Prostate gland (tissue), 2 donors: ENCODE results near the gene ZBTB7C. TPM values are rescaled to one million over a fixed set of nuclear protein-coding genes. Genes with fewer than 3 reads are reported as not detected.
A peak's percentile ranks its signal among the peaks of the same experiment; 100 is the strongest.

Experiments
- DNase-seq: peaks from one replicate; pipeline ENCODE4 v3.0.0-alpha.2; 2019; ENCODE audit warnings: low spot score
- H3K27ac ChIP-seq, 2 donors: fragments of 200-600 bp; sonication (generic); 2 replicates each; pipeline ENCODE4 v1.5.1; 2017 to 2019
- H3K27me3 ChIP-seq: fragments of 200-600 bp; sonication (generic); replicated peaks from 2 replicates; pipeline ENCODE4 v1.5.1; 2019; ENCODE audit not compliant: insufficient read depth
- H3K36me3 ChIP-seq, 2 donors: fragments of 200-600 bp; sonication (generic); 1 replicate in 1 of 2; 2 replicates in 1 of 2; pipeline versions ENCODE4 v1.5.1 to v1.8.1; 2017 to 2019
- H3K4me1 ChIP-seq: fragments of 200-600 bp; sonication (generic); replicated peaks from 2 replicates; pipeline ENCODE4 v1.5.1; 2019
- H3K4me3 ChIP-seq, 2 donors: fragments of 200-600 bp; sonication (generic); 2 replicates each; pipeline ENCODE4 v1.5.1; 2017 to 2019
- H3K9me3 ChIP-seq: fragments of 200-600 bp; sonication (generic); 2 replicates; pipeline ENCODE4 v1.5.1; 2017
- POLR2A ChIP-seq: fragments of 450-650 bp; IDR thresholded peaks from one replicate; pipeline ENCODE4 v1.6.1; 2016; ENCODE audit warnings: antibody characterized with exemption, mild to moderate bottlenecking
- POLR2AphosphoS5 ChIP-seq: sonication (generic); formaldehyde crosslinking; IDR thresholded peaks from one replicate; pipeline ENCODE4 v1.6.1; 2017; ENCODE audit warnings: antibody characterized with exemption
- WGBS: methylation state at CpG from one replicate; pipeline ENCODE4 v1.1.5; 2018; 5-methylcytosine and 5-hydroxymethylcytosine counted together
- intact Hi-C: fragments of 100-400 bp; cut with DNase I; formaldehyde crosslinking; loops from one replicate; pipeline ENCODE4 v1.14.2; 2022
- total RNA-seq, 2 donors: library from RNA; depleted of rRNA; stranded (reverse); fragments of >200 nt; gene quantifications; one replicate each; pipeline ENCODE4 v1.1.0, GENCODE V29; 2016
- TF ChIP-seq, protein P1 (sequence below), 4 experiments: fragments of 200-600 bp in 2 of 4; fragments of 450-650 bp in 2 of 4; sonication (generic) in 2 of 4; IDR thresholded peaks; 1 replicate in 3 of 4; 2 replicates in 1 of 4; pipeline ENCODE4 v1.5.1; 2016 to 2019; ENCODE audit warnings: antibody characterized with exemption in 4 of 4, mild to moderate bottlenecking in 2 of 4, moderate library complexity in 2 of 4

The ZBTB7C gene
- total RNA-seq, 2 donors from 2014 or later, result 14.7 to 48.9 TPM

- intact Hi-C loops, result no loop called here
- WGBS, result 94% methylated on average over 10 of the region's 10 CpGs
- no peak overlapping the region for H3K27ac ChIP-seq
- H3K27me3 ChIP-seq, result no peaks in the 10 kb centered on the region
- H3K36me3 ChIP-seq, result no peaks in the 10 kb centered on the region
- H3K4me3 ChIP-seq, result no peak overlapping the region
- H3K9me3 ChIP-seq, result no peaks in the 10 kb centered on the region
- no peak for DNase-seq
- no peaks in the 10 kb centered on the region for H3K4me1 ChIP-seq
- TF ChIP-seq POLR2AphosphoS5 (no peak), POLR2A (no peak)
- TF ChIP-seq, protein P1, sequence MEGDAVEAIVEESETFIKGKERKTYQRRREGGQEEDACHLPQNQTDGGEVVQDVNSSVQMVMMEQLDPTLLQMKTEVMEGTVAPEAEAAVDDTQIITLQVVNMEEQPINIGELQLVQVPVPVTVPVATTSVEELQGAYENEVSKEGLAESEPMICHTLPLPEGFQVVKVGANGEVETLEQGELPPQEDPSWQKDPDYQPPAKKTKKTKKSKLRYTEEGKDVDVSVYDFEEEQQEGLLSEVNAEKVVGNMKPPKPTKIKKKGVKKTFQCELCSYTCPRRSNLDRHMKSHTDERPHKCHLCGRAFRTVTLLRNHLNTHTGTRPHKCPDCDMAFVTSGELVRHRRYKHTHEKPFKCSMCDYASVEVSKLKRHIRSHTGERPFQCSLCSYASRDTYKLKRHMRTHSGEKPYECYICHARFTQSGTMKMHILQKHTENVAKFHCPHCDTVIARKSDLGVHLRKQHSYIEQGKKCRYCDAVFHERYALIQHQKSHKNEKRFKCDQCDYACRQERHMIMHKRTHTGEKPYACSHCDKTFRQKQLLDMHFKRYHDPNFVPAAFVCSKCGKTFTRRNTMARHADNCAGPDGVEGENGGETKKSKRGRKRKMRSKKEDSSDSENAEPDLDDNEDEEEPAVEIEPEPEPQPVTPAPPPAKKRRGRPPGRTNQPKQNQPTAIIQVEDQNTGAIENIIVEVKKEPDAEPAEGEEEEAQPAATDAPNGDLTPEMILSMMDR (IDR thresholded peaks at IDR 0.05), result no peak
Observed at GRCh38 chr18:48009116-48009745, 400.0 kb downstream of the ZBTB7C start.

DNA sequence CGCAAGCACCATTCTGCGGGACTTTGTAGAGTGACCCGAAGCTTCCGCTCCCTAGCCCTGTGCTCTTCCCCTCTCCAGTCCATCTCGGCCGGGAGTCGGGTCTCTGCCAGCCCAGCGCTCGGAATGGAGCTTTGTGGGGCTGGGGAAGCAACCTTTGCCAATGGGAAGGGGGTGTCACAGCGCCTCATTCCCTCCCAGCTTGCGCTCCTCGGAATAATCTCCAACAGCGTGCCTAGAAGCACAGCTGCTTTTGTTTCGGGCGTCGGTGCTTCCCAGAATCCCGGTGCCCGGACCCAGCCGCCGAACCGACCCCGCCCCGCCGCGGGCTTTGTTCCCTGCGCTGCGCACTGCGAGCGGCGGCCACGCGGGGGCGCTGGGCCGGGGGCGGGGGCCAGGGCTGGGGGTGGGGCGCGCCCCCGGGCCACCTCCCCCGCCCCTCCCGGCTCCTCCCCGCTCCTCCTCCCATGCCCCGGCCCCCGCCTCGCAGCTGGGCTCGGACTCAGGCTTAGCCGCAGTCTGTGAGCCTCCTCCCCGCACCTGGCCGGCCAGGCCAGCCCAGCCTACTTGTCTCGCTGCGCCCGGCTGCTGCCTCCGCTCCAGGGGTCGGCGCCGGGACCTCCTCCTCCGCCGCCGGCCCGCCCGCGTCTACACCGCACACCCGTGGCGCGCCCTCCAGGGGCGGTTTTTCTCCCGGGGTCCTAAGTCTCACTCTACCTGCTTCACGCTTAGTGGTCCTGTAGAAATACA lies 401.1 kb downstream of the ZBTB7C start:
- Histone ChIP-seq H3K27me3 (no peaks in the 10 kb centered on the region), H3K27ac (peak overlapping the region in 1 of 2 donors; percentile 36), H3K9me3 (no peaks in the 10 kb centered on the region), H3K36me3 (no peaks in the 10 kb centered on the region), H3K4me3 (peak overlapping the region; percentile 35 to 39), H3K4me1 (no peaks in the 10 kb centered on the region)
- TF ChIP-seq POLR2AphosphoS5 (no peak), POLR2A (no peak)
- TF ChIP-seq, protein P1 (IDR thresholded peaks at IDR 0.05), result peak; percentile 9 to 77 (median 47)
- DNase-seq, result peak; percentile 44
- 2% methylated on average over 46 of the region's 68 CpGs for WGBS
- intact Hi-C loops, result no loop called here

GRCh38 chr18:48007381-48007780 lies 401.8 kb downstream of the ZBTB7C start:
- H3K9me3 ChIP-seq, result no peaks in the 10 kb centered on the region
- H3K36me3 ChIP-seq, result no peaks in the 10 kb centered on the region
- H3K4me1 ChIP-seq, result no peaks in the 10 kb centered on the region
- intact Hi-C loops, result no loop called here
- DNase-seq, result no peak
- H3K27me3 ChIP-seq, result no peaks in the 10 kb centered on the region
- 88% methylated on average over 10 of the region's 10 CpGs for WGBS
- H3K27ac ChIP-seq, result no peak overlapping the region
- no peak overlapping the region for H3K4me3 ChIP-seq
- TF ChIP-seq, protein P1 (IDR thresholded peaks at IDR 0.05), result no peak
- no peak for TF ChIP-seq POLR2AphosphoS5
- no peak for TF ChIP-seq POLR2A

DNA sequence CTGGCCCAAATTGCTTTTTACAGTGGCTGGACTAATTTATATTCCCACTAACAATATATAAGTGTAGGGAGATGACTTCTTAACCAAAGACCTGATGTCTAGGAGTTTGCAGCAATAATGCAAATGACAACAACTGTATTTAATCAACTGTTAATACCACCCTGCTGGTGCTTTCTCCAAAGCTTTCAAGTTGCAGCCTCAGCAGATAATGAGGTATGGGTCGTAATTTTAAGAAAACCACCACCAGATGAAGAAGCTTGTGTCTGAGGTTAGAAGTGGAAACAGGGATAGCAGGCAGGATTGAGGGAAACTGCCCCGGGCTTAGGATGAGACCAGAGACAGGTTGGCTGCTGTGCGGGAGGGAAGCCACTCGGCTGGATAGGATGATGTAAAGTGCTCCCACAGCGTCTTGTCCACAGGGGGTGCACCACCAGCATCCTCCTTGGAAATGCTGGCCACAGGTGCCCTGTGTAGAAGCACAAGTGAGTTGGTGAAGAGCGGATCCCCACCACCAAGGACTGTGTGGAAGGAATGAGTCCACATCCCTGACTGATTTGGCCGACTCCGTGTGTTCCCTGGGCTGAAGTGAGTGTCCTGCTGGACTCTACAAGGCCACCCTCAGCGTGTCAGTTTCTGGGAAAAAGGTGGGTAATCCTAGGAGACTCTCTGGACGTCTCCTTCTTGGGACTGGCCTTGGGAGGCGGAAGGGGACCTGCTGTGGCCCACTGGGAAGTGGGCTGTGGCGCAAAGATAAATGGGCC lies 402.6 kb downstream of the ZBTB7C start:
- Histone ChIP-seq H3K4me3 (no peak overlapping the region), H3K9me3 (no peaks in the 10 kb centered on the region), H3K27ac (no peak overlapping the region), H3K4me1 (no peaks in the 10 kb centered on the region), H3K36me3 (no peaks in the 10 kb centered on the region), H3K27me3 (no peaks in the 10 kb centered on the region)
- 92% methylated on average over 12 of the region's 12 CpGs for WGBS
- intact Hi-C loops, result no loop called here
- TF ChIP-seq POLR2A, result no peak
- TF ChIP-seq, protein P1 (IDR thresholded peaks at IDR 0.05), result no peak
- TF ChIP-seq POLR2AphosphoS5, result no peak
- DNase-seq, result no peak
